ENCODE data around the gene KIAA1217. TPM values are rescaled to one million over a fixed set of nuclear protein-coding genes. Genes with fewer than 3 reads are reported as not detected.

KIAA1217 gene
- total RNA-seq, 1 donor from 2014 or later, result 73.2 TPM

- Mint-ChIP-seq H3K27ac (no peak overlapping the region), H3K4me3 (no peak overlapping the region), H3K9me3 (peaks cover 13% of the 10 kb centered on the region), H3K27me3 (no peaks in the 10 kb centered on the region), H3K4me1 (ENCODE audit: unreplicated experiment) (peaks cover 31% of the 10 kb centered on the region), H3K36me3 (peaks cover 3% of the 10 kb centered on the region)
- no peak for TF ChIP-seq CTCF (conservative IDR thresholded peaks at IDR 0.05)
- DNase-seq (ENCODE audit: extremely low spot score, unreplicated experiment), result no peak
Measured at GRCh38 chr10:24170199-24170598, 38.7 kb upstream of the KIAA1217 start.

- H3K36me3 Mint-ChIP-seq, result peaks cover 5% of the 10 kb centered on the region
- no peak overlapping the region for H3K4me3 Mint-ChIP-seq
- H3K27ac Mint-ChIP-seq, result no peak overlapping the region
- H3K27me3 Mint-ChIP-seq, result no peaks in the 10 kb centered on the region
- no peak for DNase-seq (ENCODE audit: extremely low spot score, unreplicated experiment)
- H3K4me1 Mint-ChIP-seq (ENCODE audit: unreplicated experiment), result peaks cover 20% of the 10 kb centered on the region
- peaks cover 19% of the 10 kb centered on the region for H3K9me3 Mint-ChIP-seq
- no peak for TF ChIP-seq CTCF (conservative IDR thresholded peaks at IDR 0.05)
Measured at GRCh38 chr10:24172909-24173308, 36.0 kb upstream of the KIAA1217 start.

GRCh38 chr10:24174014-24174413 lies 34.9 kb upstream of the KIAA1217 start:
- H3K27me3 Mint-ChIP-seq, result no peaks in the 10 kb centered on the region
- H3K4me1 Mint-ChIP-seq (ENCODE audit: unreplicated experiment), result peaks cover 14% of the 10 kb centered on the region
- no peak for TF ChIP-seq CTCF (conservative IDR thresholded peaks at IDR 0.05)
- no peak overlapping the region for H3K4me3 Mint-ChIP-seq
- H3K27ac Mint-ChIP-seq, result no peak overlapping the region
- DNase-seq (ENCODE audit: extremely low spot score, unreplicated experiment), result no peak
- H3K36me3 Mint-ChIP-seq, result peaks cover 5% of the 10 kb centered on the region
- peaks cover 24% of the 10 kb centered on the region for H3K9me3 Mint-ChIP-seq

DNA sequence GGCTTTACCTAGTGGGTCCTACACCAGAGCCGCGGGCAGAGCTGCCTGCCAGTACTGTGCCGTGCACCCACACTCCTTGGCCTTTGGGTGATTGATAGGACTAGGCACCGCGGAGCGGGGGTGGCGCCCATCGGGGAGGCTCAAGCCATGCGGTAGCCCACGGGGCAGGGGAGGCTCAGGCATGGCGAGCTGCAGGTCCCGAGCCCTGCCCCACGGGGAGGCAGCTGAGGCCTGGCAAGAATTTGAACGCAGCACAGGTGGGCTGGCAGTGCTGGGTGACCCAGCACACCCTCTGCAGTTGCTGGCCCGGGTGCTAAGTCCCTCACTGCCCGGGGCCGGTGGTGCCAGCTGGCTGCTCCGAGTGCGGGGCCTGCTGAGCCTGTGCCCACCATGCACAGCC lies 32.3 kb upstream of the KIAA1217 start:
- no peak for TF ChIP-seq CTCF (conservative IDR thresholded peaks at IDR 0.05)
- Mint-ChIP-seq H3K9me3 (peaks cover 38% of the 10 kb centered on the region), H3K27me3 (peaks cover 9% of the 10 kb centered on the region), H3K27ac (no peak overlapping the region), H3K4me1 (ENCODE audit: unreplicated experiment) (no peaks in the 10 kb centered on the region), H3K4me3 (no peak overlapping the region), H3K36me3 (peaks cover 12% of the 10 kb centered on the region)
- DNase-seq (ENCODE audit: extremely low spot score, unreplicated experiment), result no peak

GRCh38 chr10:24177636-24178035 lies 31.3 kb upstream of the KIAA1217 start:
- peaks cover 12% of the 10 kb centered on the region for H3K36me3 Mint-ChIP-seq
- peaks cover 9% of the 10 kb centered on the region for H3K27me3 Mint-ChIP-seq
- no peak for TF ChIP-seq CTCF (conservative IDR thresholded peaks at IDR 0.05)
- no peak for DNase-seq (ENCODE audit: extremely low spot score, unreplicated experiment)
- peaks cover 38% of the 10 kb centered on the region for H3K9me3 Mint-ChIP-seq
- no peaks in the 10 kb centered on the region for H3K4me1 Mint-ChIP-seq (ENCODE audit: unreplicated experiment)
- H3K27ac Mint-ChIP-seq, result no peak overlapping the region
- H3K4me3 Mint-ChIP-seq, result no peak overlapping the region

GRCh38 chr10:24180891-24181290 lies 28.0 kb upstream of the KIAA1217 start:
- peaks cover 10% of the 10 kb centered on the region for H3K4me1 Mint-ChIP-seq (ENCODE audit: unreplicated experiment)
- no peak for DNase-seq (ENCODE audit: extremely low spot score, unreplicated experiment)
- TF ChIP-seq CTCF (conservative IDR thresholded peaks at IDR 0.05), result no peak
- peaks cover 9% of the 10 kb centered on the region for H3K27me3 Mint-ChIP-seq
- H3K4me3 Mint-ChIP-seq, result no peak overlapping the region
- peaks cover 7% of the 10 kb centered on the region for H3K36me3 Mint-ChIP-seq
- peaks cover 23% of the 10 kb centered on the region for H3K9me3 Mint-ChIP-seq
- no peak overlapping the region for H3K27ac Mint-ChIP-seq
